ENCODE measurements around the gene ZNF674. TPM values are rescaled to one million over a fixed set of nuclear protein-coding genes. Genes with fewer than 3 reads are reported as not detected.

The ZNF674 gene
- total RNA-seq, 2 donors from 2014 or later = 4.4 to 4.6 TPM

GRCh38 chrX:46575991-46576392 is 30.8 kb upstream of the ZNF674 start:
- H3K4me3 Mint-ChIP-seq = peak overlapping the region; percentile 58
- Histone ChIP-seq H3K4me1 (ENCODE audit: control insufficient read depth, insufficient read depth, low read length) (no peaks in the 10 kb centered on the region), H3K4me3 (ENCODE audit: low read length) (peak overlapping the region; percentile 66), H3K9me3 (ENCODE audit: control insufficient read depth, low read length) (no peaks in the 10 kb centered on the region), H3K9ac (ENCODE audit: extremely low read depth, low read length, poor library complexity, severe bottlenecking) (no peak overlapping the region), H3K27ac (ENCODE audit: low read depth, low read length) (no peak overlapping the region), H3K36me3 (ENCODE audit: control insufficient read depth, insufficient read depth, low read length) (no peaks in the 10 kb centered on the region), H3K27me3 (ENCODE audit: control insufficient read depth, insufficient read depth, low read length, poor library complexity, severe bottlenecking) (peaks cover 9% of the 10 kb centered on the region)
- WGBS, 2 experiments (ENCODE audit: insufficient coverage in 1 of 2, insufficient read length in 1 of 2) = 0 to 6% methylated on average over 1 to 6 of the region's 6 CpGs
- peaks cover 59% of the 10 kb centered on the region for H3K9me3 Mint-ChIP-seq
- peaks cover 2% of the 10 kb centered on the region for H3K36me3 Mint-ChIP-seq (ENCODE audit: low read depth)
- peaks cover 13% of the 10 kb centered on the region for H3K27me3 Mint-ChIP-seq (ENCODE audit: insufficient read depth)
- H3K27ac Mint-ChIP-seq = no peak overlapping the region
- H3K4me1 Mint-ChIP-seq = peaks cover 20% of the 10 kb centered on the region
- TF ChIP-seq CTCF (conservative IDR thresholded peaks at IDR 0.05) = no peak
- DNase-seq = no peak

- peak; percentile 44 for DNase-seq
- Histone ChIP-seq H3K36me3 (ENCODE audit: control insufficient read depth, insufficient read depth, low read length) (no peaks in the 10 kb centered on the region), H3K27ac (ENCODE audit: low read depth, low read length) (no peak overlapping the region), H3K9me3 (ENCODE audit: control insufficient read depth, low read length) (no peaks in the 10 kb centered on the region), H3K9ac (ENCODE audit: extremely low read depth, low read length, poor library complexity, severe bottlenecking) (no peak overlapping the region), H3K4me1 (ENCODE audit: control insufficient read depth, insufficient read depth, low read length) (no peaks in the 10 kb centered on the region), H3K4me3 (ENCODE audit: low read length) (peak overlapping the region; percentile 66), H3K27me3 (ENCODE audit: control insufficient read depth, insufficient read depth, low read length, poor library complexity, severe bottlenecking) (peaks cover 9% of the 10 kb centered on the region)
- 0 to 5% methylated on average over 1 to 6 of the region's 6 CpGs for WGBS, 2 experiments (ENCODE audit: insufficient coverage in 1 of 2, insufficient read length in 1 of 2)
- TF ChIP-seq CTCF (conservative IDR thresholded peaks at IDR 0.05) = no peak
- Mint-ChIP-seq H3K27ac (no peak overlapping the region), H3K36me3 (ENCODE audit: low read depth) (peaks cover 2% of the 10 kb centered on the region), H3K4me1 (peaks cover 20% of the 10 kb centered on the region), H3K4me3 (peak overlapping the region; percentile 58), H3K9me3 (peaks cover 61% of the 10 kb centered on the region), H3K27me3 (ENCODE audit: insufficient read depth) (peaks cover 13% of the 10 kb centered on the region)
These were observed 30.4 kb upstream of the ZNF674 start for GRCh38 chrX:46575586-46575985.

GRCh38 chrX:46574774-46575381 is 29.7 kb upstream of the ZNF674 start:
- Mint-ChIP-seq H3K4me1 (peaks cover 20% of the 10 kb centered on the region), H3K4me3 (peak overlapping the region; percentile 58), H3K27me3 (ENCODE audit: insufficient read depth) (peaks cover 13% of the 10 kb centered on the region), H3K27ac (no peak overlapping the region), H3K9me3 (peaks cover 58% of the 10 kb centered on the region), H3K36me3 (ENCODE audit: low read depth) (peaks cover 2% of the 10 kb centered on the region)
- H3K27me3 ChIP-seq (ENCODE audit: control insufficient read depth, insufficient read depth, low read length, poor library complexity, severe bottlenecking) = peaks cover 9% of the 10 kb centered on the region
- no peak for TF ChIP-seq CTCF (conservative IDR thresholded peaks at IDR 0.05)
- no peaks in the 10 kb centered on the region for H3K36me3 ChIP-seq (ENCODE audit: control insufficient read depth, insufficient read depth, low read length)
- no peaks in the 10 kb centered on the region for H3K4me1 ChIP-seq (ENCODE audit: control insufficient read depth, insufficient read depth, low read length)
- no peak overlapping the region for H3K27ac ChIP-seq (ENCODE audit: low read depth, low read length)
- H3K4me3 ChIP-seq (ENCODE audit: low read length) = peak overlapping the region; percentile 66
- H3K9me3 ChIP-seq (ENCODE audit: control insufficient read depth, low read length) = no peaks in the 10 kb centered on the region
- DNase-seq = peak; percentile 62
- 0% methylated on average over 90 of the region's 90 CpGs; no CpG with 5 or more reads in 1 of the 2 experiments for WGBS, 2 experiments (ENCODE audit: insufficient coverage in 1 of 2, insufficient read length in 1 of 2)
- H3K9ac ChIP-seq (ENCODE audit: extremely low read depth, low read length, poor library complexity, severe bottlenecking) = no peak overlapping the region

All from endodermal cell (in vitro differentiated cells).